Hepatocyte (in vitro differentiated cells): ENCODE measurements around the gene NXPE1. TPM values are rescaled to one million over a fixed set of nuclear protein-coding genes. Genes with fewer than 3 reads are reported as not detected.

Experiments
- DNase-seq: peaks from one replicate; pipeline ENCODE4 v3.0.0-alpha.2; 2016; ENCODE audit warnings: low spot score
- H2AFZ ChIP-seq: fragments of 200-600 bp; sonication (generic); 2 replicates; pipeline ENCODE4 v1.6.0; 2016; ENCODE audit warnings: antibody characterized with exemption, mild to moderate bottlenecking
- H3K27ac ChIP-seq: fragments of 200-600 bp; sonication (generic); 2 replicates; pipeline ENCODE4 v1.5.1; 2016; ENCODE audit warnings: mild to moderate bottlenecking
- H3K27me3 ChIP-seq: fragments of 200-600 bp; sonication (generic); 2 replicates; pipeline ENCODE4 v1.6.1; 2016
- H3K36me3 ChIP-seq: fragments of 200-600 bp; sonication (generic); replicated peaks from 2 replicates; pipeline ENCODE4 v1.5.1; 2016; ENCODE audit warnings: low read depth; ENCODE audit not compliant: insufficient read depth
- H3K4me1 ChIP-seq: fragments of 200-600 bp; sonication (generic); 2 replicates; pipeline ENCODE4 v1.5.1; 2016; ENCODE audit warnings: mild to moderate bottlenecking, moderate library complexity; ENCODE audit not compliant: insufficient read depth
- H3K4me2 ChIP-seq: fragments of 200-600 bp; sonication (generic); 2 replicates; pipeline ENCODE4 v1.6.0; 2016
- H3K4me3 ChIP-seq: fragments of 200-600 bp; sonication (generic); 2 replicates; pipeline ENCODE4 v1.5.1; 2016; ENCODE audit warnings: mild to moderate bottlenecking
- H3K79me2 ChIP-seq: fragments of 200-600 bp; sonication (generic); 2 replicates; pipeline ENCODE4 v1.6.0; 2017; ENCODE audit warnings: mild to moderate bottlenecking
- H3K9me2 ChIP-seq: fragments of 200-600 bp; sonication (generic); replicated peaks from 2 replicates; pipeline ENCODE4 v1.6.0; 2017; ENCODE audit warnings: mild to moderate bottlenecking; ENCODE audit not compliant: insufficient read depth
- H3K9me3 ChIP-seq: fragments of 200-600 bp; sonication (generic); 2 replicates; pipeline ENCODE4 v1.5.1; 2016; ENCODE audit warnings: low read depth, mild to moderate bottlenecking
- H4K20me1 ChIP-seq: fragments of 200-600 bp; sonication (generic); 2 replicates; pipeline ENCODE4 v1.6.0; 2016; ENCODE audit warnings: mild to moderate bottlenecking; ENCODE audit not compliant: insufficient read depth, poor library complexity, severe bottlenecking
- CTCF ChIP-seq: fragments of 200-600 bp; sonication (generic); IDR thresholded peaks from 2 replicates; pipeline ENCODE4 v1.5.1; 2016; ENCODE audit warnings: antibody characterized with exemption, mild to moderate bottlenecking; ENCODE audit not compliant: poor library complexity
- EZH2 ChIP-seq: fragments of 200-600 bp; sonication (generic); IDR thresholded peaks from 2 replicates; pipeline ENCODE4 v1.6.1; 2016; ENCODE audit warnings: antibody characterized with exemption, mild to moderate bottlenecking, borderline replicate concordance
- EZH2phosphoT487 ChIP-seq: fragments of 200-600 bp; sonication (generic); IDR thresholded peaks from one replicate; pipeline ENCODE4 v1.6.1; 2018; ENCODE audit warnings: antibody characterized with exemption, mild to moderate bottlenecking, low read depth, moderate library complexity; ENCODE audit not compliant: unreplicated experiment, severe bottlenecking
- WGBS: methylation state at CpG from one replicate; pipeline ENCODE4 v1.1.6; 2016; ENCODE audit warnings: low lambda C conversion rate; ENCODE audit errors: missing lambda C conversion rate; 5-methylcytosine and 5-hydroxymethylcytosine counted together
- polyA plus RNA-seq: library from polyadenylated mRNA; unstranded; fragments of >200 nt; fragmentation: Nextera tagmentation; extraction: Ambion mirVana; gene quantifications from 2 replicates; pipeline ENCODE4 v1.2.1, GENCODE V29; 2016
- total RNA-seq: library from RNA; depleted of rRNA; stranded (reverse); fragments of >200 nt; gene quantifications from 2 replicates; pipeline ENCODE4 v1.2.3, GENCODE V29; 2014

Gene NXPE1
- total and polyA plus RNA-seq, 2 experiments from 2014 or later: 0.90 TPM; not detected in 1

DNA sequence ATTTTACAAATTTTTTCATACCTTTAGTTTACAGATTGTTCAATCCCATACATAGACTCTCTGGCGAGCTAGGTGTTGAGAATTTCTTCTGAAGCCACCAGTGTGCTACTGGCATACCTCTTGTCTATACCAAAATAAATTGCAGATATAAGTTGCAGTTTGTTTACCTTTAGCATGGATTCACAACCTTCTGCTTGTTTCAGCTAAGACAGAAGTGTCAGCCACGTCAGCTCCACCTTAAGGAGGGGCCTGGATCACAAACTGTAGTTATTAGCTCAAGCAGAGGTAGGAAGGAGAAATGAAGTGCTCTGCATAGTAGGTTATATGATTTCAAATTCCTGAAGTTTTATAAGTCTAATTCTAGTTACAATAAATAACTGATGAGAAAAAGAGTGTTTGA, 35.9 kb upstream of the NXPE1 start, which contains the start of gene NXPE4:
TSS of gene NXPE4 (minus strand) at position 216 of the 400 bp plus-strand sequence. CDS start 1,027 bp downstream, outside the sequence.
- Histone ChIP-seq H3K27me3 (no peaks in the 10 kb centered on the region), H3K9me3 (no peaks in the 10 kb centered on the region), H3K4me1 (no peaks in the 10 kb centered on the region), H3K4me2 (no peak within 1 kb of the TSS), H3K36me3 (no peaks in the 10 kb centered on the region), H4K20me1 (no peaks in the 10 kb centered on the region), H3K27ac (no peak within 1 kb of the TSS), H3K4me3 (no peak within 1 kb of the TSS), H3K79me2 (no peaks in the 10 kb centered on the region), H2AFZ (no peak within 1 kb of the TSS), H3K9me2 (no peaks in the 10 kb centered on the region)
- no peak for DNase-seq
- TF ChIP-seq CTCF: no peak
- TF ChIP-seq EZH2: no peak
- TF ChIP-seq EZH2phosphoT487: no peak
- WGBS: 84% methylated on average over 2 of the region's 2 CpGs

GRCh38 chr11:114594703-114595102, 35.0 kb upstream of the NXPE1 start:
- Histone ChIP-seq H3K36me3 (no peaks in the 10 kb centered on the region), H3K27me3 (no peaks in the 10 kb centered on the region), H4K20me1 (no peaks in the 10 kb centered on the region), H3K4me2 (no peak overlapping the region), H3K4me1 (no peaks in the 10 kb centered on the region), H3K4me3 (no peak overlapping the region), H3K27ac (no peak overlapping the region), H3K9me3 (no peaks in the 10 kb centered on the region), H3K79me2 (no peaks in the 10 kb centered on the region), H3K9me2 (no peaks in the 10 kb centered on the region), H2AFZ (no peak overlapping the region)
- TF ChIP-seq CTCF (no peak), EZH2 (no peak), EZH2phosphoT487 (no peak)
- no peak for DNase-seq
- 76% methylated on average over 3 of the region's 3 CpGs for WGBS

GRCh38 chr11:114587398-114587953, 27.8 kb upstream of the NXPE1 start:
- H3K79me2 ChIP-seq: no peaks in the 10 kb centered on the region
- no peaks in the 10 kb centered on the region for H3K27me3 ChIP-seq
- WGBS: 83% methylated on average over 3 of the region's 3 CpGs
- H3K4me1 ChIP-seq: no peaks in the 10 kb centered on the region
- no peak for DNase-seq
- peaks cover 4% of the 10 kb centered on the region for H3K9me3 ChIP-seq
- no peaks in the 10 kb centered on the region for H4K20me1 ChIP-seq
- no peak overlapping the region for H3K27ac ChIP-seq
- no peak overlapping the region for H2AFZ ChIP-seq
- TF ChIP-seq EZH2: no peak
- no peak for TF ChIP-seq EZH2phosphoT487
- no peak for TF ChIP-seq CTCF
- H3K4me2 ChIP-seq: no peak overlapping the region
- H3K4me3 ChIP-seq: no peak overlapping the region
- H3K9me2 ChIP-seq: no peaks in the 10 kb centered on the region
- H3K36me3 ChIP-seq: no peaks in the 10 kb centered on the region

DNA sequence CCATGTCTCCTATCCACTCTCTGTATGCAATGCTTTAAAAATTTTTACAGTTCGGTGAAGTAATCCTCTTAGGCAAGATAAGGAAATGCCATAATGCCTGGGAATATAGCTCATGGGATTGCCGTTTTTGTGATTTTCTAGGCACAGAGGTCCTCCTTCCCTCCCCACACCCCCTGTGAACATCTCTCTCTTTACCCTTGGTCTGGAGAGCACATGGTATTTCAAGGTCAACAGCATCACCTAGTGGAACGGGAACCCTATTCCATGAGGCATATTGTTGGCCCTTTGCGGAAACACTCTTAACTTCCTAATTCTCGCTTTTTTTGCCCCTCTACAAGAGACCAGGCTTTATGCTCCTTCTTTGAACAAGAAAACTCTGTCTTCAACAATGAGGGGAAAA, 27.1 kb upstream of the NXPE1 start:
- TF ChIP-seq EZH2phosphoT487 (no peak), CTCF (no peak), EZH2 (no peak)
- H3K27me3 ChIP-seq: no peaks in the 10 kb centered on the region
- H3K9me3 ChIP-seq: peaks cover 4% of the 10 kb centered on the region

More for the DNA sequence above, 27.1 kb upstream of the NXPE1 start:
- no peaks in the 10 kb centered on the region for H3K36me3 ChIP-seq
- H2AFZ ChIP-seq: no peak overlapping the region
- DNase-seq: no peak
- H3K4me2 ChIP-seq: no peak overlapping the region
- H3K79me2 ChIP-seq: no peaks in the 10 kb centered on the region
- H3K4me1 ChIP-seq: no peaks in the 10 kb centered on the region
- no peaks in the 10 kb centered on the region for H4K20me1 ChIP-seq
- no peak overlapping the region for H3K4me3 ChIP-seq
- H3K27ac ChIP-seq: no peak overlapping the region
- H3K9me2 ChIP-seq: no peaks in the 10 kb centered on the region
- 93% methylated on average over 5 of the region's 5 CpGs for WGBS
